GM12873 (cell line): ENCODE measurements around the gene VPS51.

Experiments used
- CTCF ChIP-seq: IDR thresholded peaks from 2 replicates; pipeline ENCODE4 v1.5.1; 2012; ENCODE audit warnings: low read depth, mild to moderate bottlenecking, moderate library complexity, low read length, control low read depth; ENCODE audit not compliant: insufficient read depth; ENCODE audit errors: missing control alignments

The VPS51 gene

GRCh38 chr11:65072631-65072966 lies 23.4 kb upstream of the VPS51 start:
- no peak for TF ChIP-seq CTCF

DNA sequence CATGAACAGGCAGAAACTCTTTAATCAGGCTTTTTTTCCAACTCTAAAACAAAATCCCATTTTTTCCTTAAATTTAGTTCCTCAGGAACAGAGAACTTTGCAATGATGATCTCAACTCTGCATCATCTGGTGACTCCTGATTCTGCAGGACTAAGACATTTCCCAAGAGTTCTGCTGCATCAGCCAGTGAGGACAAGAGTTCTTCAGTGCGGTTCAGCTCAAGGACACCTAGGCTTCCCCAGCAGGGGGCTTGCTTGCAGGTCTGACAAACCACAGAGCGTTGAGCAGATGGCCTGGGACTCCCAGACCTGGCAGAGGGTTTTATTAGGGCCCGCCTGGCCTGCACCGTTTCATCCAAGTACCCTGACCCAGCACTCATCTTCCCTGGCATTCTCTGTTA lies 18.6 kb upstream of the VPS51 start:
- no peak for TF ChIP-seq CTCF

DNA sequence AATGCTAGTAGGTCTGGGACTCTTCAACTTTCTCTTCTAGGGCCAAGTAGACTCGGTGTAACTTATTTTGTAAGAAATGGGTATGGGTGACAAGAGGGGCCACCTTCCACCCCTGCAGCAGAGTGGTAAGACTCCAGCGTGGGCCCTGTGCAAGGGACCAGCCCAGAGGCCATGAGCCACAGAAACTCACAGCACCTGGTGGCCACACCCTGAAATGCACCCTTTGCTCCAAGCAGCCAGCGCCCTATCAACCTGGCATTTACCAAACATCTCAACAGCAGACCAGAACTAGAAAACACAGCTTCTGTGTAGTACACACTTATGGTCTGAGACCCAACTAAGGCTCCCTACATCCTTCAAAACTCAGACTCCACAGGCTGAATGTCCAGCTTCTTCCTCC lies 17.9 kb upstream of the VPS51 start:
- peak; percentile 89 for TF ChIP-seq CTCF

- TF ChIP-seq CTCF = no peak
Measured at GRCh38 chr11:65078786-65079342, 17.1 kb upstream of the VPS51 start.

- TF ChIP-seq CTCF = no peak
Measured at GRCh38 chr11:65083134-65083833, 12.7 kb upstream of the VPS51 start.

GRCh38 chr11:65083834-65084597 lies 12.0 kb upstream of the VPS51 start, which contains the start of the genes CDCA5 and ZFPL1:
TSS of gene CDCA5 (minus strand) at chr11:65084040. CDS start at chr11:65083978, 62 bp downstream.
TSS of gene ZFPL1 (plus strand) at chr11:65084222. CDS start at chr11:65084699, 477 bp downstream.
- no peak for TF ChIP-seq CTCF

DNA sequence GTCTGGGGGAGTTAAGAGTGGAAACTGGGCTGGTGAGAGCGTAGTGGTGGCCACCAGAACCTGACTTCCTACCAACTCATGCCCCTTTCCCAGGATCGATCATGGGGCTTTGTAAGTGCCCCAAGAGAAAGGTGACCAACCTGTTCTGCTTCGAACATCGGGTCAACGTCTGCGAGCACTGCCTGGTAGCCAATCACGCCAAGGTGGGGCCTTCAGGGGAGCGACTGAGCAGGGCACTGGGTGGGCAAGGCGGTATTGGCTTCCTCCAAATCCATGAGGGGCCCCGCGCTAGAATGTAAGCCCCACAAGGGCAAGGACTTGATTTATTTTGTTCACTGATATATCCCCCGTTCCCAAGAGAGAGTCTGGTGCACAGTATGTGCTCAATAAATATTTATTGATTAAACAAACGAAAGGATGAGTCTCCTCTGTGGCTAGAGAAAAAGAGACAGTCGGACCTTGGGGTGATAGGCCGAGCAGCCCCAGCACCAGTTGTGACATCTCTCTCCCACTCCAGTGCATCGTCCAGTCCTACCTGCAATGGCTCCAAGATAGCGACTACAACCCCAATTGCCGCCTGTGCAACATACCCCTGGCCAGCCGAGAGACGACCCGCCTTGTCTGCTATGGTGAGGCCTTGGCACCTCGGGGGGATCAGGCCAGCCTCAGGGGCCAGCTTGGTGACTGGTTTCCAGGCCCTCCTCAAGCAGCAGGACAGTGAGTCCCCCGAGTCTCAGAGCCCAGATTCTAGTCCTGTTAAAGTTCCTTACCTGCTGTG lies 11.2 kb upstream of the VPS51 start:
- TF ChIP-seq CTCF = no peak
